Measurements from ENCODE around the gene RAB40B. TPM values are rescaled to one million over a fixed set of nuclear protein-coding genes. Genes with fewer than 3 reads are reported as not detected.

RAB40B gene
- total RNA-seq, 4 donors from 2014 or later = 10.4 to 25.5 (median 19.2) TPM

DNA sequence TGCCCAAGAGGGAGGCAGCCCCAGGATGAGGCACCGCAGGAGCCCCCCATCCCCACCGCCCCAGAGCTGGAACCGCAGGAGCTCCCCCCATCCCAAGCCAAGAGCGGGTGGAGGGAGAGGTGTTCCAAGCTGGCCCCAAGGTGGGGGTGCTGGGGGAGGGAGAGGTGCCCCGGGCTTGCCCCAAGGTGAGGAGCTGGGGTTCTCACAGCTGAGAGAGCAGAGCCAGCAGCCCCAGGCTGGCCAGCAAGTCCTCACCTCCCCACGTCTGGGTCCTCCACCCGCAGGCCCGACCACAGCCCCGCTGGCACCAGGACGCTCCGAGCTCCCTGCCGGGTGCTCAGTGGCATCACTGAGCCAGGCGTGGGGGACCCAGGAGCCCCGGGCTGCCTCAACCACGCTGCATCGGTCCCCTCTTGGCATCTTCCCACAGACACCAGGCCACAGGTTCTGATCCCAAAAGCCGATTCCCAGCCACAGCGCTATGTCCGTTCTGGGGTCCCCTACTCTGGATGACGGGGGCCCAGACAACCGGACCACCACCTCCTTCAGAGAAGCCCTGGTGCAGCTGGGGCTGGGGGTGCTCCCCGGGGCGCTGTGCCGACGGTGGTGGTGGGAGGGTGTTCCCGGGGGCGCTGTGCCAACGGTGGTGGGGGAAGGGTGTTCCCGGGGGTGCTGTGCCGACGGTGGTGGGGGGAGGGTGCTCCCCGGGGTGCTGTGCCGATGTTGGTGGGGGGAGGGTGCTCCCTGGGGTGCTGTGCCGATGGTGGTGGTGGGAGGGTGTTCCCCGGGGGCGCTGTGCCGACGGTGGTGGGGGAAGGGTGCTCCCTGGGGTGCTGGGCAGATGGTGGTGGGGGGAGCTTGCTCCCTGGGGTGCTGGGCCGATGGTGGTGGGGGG, 34.9 kb downstream of the RAB40B start:
- TF ChIP-seq POLR2A (IDR thresholded peaks at IDR 0.05) = no peak
- no peak for TF ChIP-seq EP300 (IDR thresholded peaks at IDR 0.05)

DNA sequence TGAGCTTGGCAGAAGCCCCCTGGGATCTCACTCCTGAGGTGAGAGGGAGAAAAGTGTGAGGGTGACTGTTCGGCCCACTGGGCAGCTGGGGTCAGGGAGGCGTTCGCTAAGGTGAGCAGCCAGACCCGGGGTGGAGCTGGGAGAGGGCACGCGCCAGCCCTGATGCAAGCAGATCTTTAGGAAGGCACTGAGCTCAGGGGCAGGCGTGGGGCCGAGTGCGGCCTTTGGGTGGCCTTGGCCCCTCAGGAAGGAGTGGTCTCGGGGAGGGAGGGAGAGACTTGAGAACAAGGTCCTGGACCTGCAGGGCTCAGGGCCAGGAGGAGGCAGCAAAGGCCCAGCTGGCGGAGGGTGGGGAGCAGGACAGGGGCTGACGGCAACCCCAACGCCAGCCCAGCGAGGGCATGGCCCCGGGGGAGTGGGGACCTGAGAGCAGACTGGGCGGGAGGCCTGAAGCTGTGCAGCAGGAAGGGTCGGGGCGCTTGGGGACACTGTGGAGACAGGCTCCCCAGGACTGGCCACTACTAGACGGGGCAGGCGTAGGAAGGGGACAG, 35.7 kb downstream of the RAB40B start:
- Histone ChIP-seq H3K27ac (no peak overlapping the region), H3K4me1 (no peaks in the 10 kb centered on the region), H3K27me3 (no peaks in the 10 kb centered on the region), H3K36me3 (peaks cover 0 to 73% of the 10 kb centered on the region in 2 donors), H3K4me3 (no peak overlapping the region), H3K9me3 (no peaks in the 10 kb centered on the region)
- TF ChIP-seq EP300 (IDR thresholded peaks at IDR 0.05) = no peak
- TF ChIP-seq, protein P1, sequence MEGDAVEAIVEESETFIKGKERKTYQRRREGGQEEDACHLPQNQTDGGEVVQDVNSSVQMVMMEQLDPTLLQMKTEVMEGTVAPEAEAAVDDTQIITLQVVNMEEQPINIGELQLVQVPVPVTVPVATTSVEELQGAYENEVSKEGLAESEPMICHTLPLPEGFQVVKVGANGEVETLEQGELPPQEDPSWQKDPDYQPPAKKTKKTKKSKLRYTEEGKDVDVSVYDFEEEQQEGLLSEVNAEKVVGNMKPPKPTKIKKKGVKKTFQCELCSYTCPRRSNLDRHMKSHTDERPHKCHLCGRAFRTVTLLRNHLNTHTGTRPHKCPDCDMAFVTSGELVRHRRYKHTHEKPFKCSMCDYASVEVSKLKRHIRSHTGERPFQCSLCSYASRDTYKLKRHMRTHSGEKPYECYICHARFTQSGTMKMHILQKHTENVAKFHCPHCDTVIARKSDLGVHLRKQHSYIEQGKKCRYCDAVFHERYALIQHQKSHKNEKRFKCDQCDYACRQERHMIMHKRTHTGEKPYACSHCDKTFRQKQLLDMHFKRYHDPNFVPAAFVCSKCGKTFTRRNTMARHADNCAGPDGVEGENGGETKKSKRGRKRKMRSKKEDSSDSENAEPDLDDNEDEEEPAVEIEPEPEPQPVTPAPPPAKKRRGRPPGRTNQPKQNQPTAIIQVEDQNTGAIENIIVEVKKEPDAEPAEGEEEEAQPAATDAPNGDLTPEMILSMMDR (IDR thresholded peaks at IDR 0.05) = no peak
- no peak for TF ChIP-seq POLR2AphosphoS5 (IDR thresholded peaks at IDR 0.05)
- no peak for TF ChIP-seq POLR2A (IDR thresholded peaks at IDR 0.05)
- WGBS, 2 donors (ENCODE audit: low coverage in 1 of 2) = 78 to 90% methylated on average over 2 to 8 of the region's 20 CpGs
- ATAC-seq = no peak

More for the DNA sequence above, 34.9 kb downstream of the RAB40B start:
- Histone ChIP-seq H3K36me3 (peaks cover 0 to 67% of the 10 kb centered on the region in 2 donors), H3K9me3 (no peaks in the 10 kb centered on the region), H3K4me3 (no peak overlapping the region), H3K27ac (no peak overlapping the region), H3K27me3 (no peaks in the 10 kb centered on the region), H3K4me1 (peaks cover 0 to 4% (median 0%) of the 10 kb centered on the region in 3 donors)
- WGBS, 2 donors (ENCODE audit: low coverage in 1 of 2) = 100% methylated on average over 1 of the region's 39 CpGs; no CpG with 5 or more reads in 1 of the 2 donors
- no peak for ATAC-seq

DNA sequence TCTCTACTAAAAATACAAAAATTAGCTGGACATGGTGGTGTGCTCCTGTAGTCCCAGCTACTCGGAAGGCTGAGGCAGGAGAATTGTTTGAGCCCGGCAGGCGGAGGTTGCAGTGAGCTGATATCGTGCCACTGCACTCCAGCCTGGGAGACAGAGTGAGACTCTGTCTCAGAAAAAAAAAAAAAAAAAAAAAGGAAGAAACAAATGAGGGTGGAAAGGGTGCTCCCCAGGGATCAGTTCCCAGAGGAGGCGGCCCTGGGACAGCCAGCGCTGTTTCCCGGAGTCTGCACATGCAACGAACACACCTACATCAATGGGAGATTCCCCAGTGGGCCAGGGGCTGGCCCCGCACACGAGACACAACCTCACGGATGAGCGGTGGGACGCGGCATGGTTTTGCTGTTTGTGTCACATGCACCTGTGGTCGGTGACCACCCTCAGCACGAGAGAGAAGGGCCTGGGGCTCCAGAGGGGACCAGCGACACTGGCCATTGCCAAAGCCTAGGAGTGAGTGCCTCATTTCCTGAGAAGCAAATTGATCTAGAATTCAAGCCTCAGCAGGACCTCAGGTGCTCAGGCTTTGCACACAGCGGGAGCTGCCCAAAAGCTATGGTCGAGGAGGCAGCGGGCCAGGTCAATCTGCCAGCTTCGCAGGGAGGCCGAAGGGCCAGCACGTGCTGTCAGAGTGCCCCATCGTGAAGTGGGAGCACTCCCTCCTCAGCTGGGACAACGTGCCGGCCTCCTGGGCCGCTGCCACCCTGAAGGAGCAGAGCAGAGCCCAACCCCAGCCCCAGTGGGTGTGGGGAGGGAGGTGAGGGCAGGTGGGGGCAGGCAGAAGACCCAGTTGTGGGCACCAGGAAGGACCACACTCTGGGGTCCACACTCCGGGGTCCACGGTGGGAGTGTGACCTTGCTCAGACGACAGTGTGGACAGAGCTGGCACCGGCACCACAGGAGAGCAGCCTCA, 36.5 kb downstream of the RAB40B start:
- Histone ChIP-seq H3K27ac (no peak overlapping the region), H3K36me3 (peaks cover 0 to 73% of the 10 kb centered on the region in 2 donors), H3K4me3 (no peak overlapping the region), H3K4me1 (no peaks in the 10 kb centered on the region), H3K27me3 (no peaks in the 10 kb centered on the region), H3K9me3 (no peaks in the 10 kb centered on the region)
- ATAC-seq = no peak
- TF ChIP-seq, protein P1 (IDR thresholded peaks at IDR 0.05) = no peak
- TF ChIP-seq POLR2AphosphoS5 (IDR thresholded peaks at IDR 0.05) (no peak), POLR2A (IDR thresholded peaks at IDR 0.05) (no peak), EP300 (IDR thresholded peaks at IDR 0.05) (no peak)
- WGBS, 2 donors (ENCODE audit: low coverage in 1 of 2) = 77 to 80% methylated on average over 7 to 8 of the region's 31 CpGs

DNA sequence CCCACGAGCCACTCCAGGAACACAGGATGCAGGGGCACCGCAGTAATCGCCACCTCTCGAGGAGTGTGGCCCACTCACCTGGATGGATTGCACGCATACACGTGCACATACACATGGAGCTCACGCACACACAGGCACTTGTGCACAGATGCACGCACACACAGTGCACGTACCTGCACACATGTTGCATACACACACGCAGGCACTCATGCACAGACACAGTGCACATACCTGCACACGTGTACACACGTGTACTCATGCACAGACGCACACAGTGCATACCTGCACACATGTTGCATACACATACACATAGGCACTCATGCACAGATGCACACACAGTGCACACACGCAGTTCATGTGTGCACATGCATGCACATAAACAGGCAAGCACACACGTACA, 38.6 kb downstream of the RAB40B start:
- WGBS, 2 donors (ENCODE audit: low coverage in 1 of 2) = 78 to 97% methylated on average over 6 to 8 of the region's 15 CpGs
- H3K36me3 ChIP-seq = peaks cover 0 to 94% of the 10 kb centered on the region in 2 donors
- no peaks in the 10 kb centered on the region for H3K27me3 ChIP-seq
- no peak overlapping the region for H3K4me3 ChIP-seq
- TF ChIP-seq POLR2A (IDR thresholded peaks at IDR 0.05) (no peak), POLR2AphosphoS5 (IDR thresholded peaks at IDR 0.05) (no peak), EP300 (IDR thresholded peaks at IDR 0.05) (no peak)
- TF ChIP-seq, protein P1 (IDR thresholded peaks at IDR 0.05) = no peak
- no peaks in the 10 kb centered on the region for H3K9me3 ChIP-seq
- no peaks in the 10 kb centered on the region for H3K4me1 ChIP-seq
- no peak overlapping the region for H3K27ac ChIP-seq
- no peak for ATAC-seq
